ENCODE measurements around the gene GSAP.

Gene GSAP

GRCh38 chr7:77271766-77272165, 144.4 kb downstream of the GSAP start:
- no peak for DNase-seq

DNA sequence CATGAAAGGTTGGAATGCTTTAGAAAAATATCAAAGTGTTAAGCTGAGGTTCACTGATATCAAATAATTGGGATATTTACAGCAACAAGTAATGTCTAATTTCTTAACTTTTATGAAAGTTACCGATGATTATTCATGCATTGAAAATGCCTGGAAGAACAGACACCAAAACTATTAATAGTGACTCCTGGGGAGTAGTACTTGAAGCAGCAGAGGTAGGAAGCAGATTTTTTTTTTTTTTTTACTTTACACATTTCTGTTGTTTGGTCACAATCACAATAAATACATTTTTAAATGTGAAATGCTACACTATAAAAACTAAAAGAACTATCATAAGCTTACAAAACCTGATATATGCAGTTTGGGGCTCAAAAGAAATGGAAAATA, 146.1 kb downstream of the GSAP start:
- DNase-seq = no peak

DNA sequence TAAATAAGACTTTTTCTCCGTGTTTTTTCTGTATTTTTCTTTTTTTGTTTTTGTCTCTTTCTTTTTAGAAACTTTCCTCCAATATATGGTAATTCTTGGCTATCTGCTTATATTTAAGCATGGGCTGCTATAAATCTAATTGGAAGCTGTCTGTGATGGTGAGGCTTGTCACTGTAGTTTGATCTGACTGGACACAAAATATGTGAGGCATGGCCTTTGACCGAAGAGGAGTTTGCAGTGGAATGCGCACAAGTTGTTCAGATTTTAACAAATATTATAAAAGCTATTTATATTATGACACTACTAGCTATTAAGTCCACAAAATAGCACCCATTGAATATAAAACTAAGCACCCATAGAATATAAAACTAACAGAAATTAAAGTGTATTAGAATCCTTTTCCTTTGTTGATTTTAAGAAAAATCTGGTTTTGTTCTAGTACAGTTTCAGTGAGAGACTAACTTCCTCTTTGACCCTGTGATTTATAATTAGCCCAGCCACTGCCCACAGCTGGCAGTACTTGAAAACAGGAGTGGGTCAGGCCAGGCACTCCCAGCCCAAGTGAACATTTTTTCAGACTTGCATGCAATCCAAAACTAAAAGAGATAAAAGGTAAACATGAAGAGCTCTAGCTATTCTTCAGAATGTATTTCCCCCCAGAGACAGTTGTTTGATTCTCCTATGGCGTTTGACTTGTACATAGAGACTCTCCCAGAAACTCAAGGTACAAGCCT, 146.6 kb downstream of the GSAP start:
- no peak for DNase-seq

- DNase-seq = no peak
These were observed 149.8 kb downstream of the GSAP start for GRCh38 chr7:77266291-77266794.

DNA sequence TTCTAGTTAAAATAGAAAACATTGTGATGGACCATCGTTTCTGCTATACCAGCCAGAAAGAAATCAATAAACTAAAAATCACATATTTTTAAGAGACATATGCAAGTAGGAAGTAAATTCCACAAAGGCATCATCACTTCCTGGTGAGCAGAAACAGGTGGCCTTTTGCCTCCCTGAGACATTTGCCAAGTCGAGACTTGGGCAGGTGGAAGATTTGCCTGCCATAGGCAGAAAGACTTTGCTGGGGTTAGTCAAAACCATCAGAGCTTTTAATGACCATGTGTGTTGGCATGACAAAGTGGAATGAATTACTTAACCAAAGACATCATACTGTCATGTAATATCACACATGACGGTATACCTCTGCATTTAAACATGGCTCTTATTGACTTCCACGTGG, 150.5 kb downstream of the GSAP start:
- DNase-seq = no peak

DNA sequence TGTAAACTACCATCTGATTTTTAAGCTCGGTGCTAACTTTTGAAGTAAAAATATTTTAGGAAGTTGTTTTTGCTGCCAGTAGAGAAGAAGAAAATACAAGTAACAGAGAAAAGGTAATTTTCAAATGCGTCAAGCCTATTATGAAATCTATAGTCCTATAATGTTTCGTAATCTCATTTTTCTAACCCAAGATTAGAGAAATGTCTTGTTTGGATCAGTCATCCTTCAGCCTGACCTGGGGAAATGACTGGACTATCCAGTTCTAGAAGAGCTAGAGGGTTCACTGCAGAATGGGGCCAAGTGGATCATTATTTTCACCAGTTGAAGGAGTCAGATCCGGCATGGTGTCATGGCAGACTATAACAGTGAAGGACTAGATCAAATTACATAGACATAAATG, 153.8 kb downstream of the GSAP start:
- no peak for DNase-seq
